Astrocyte of the hippocampus (primary cell): ENCODE results near the gene ACADL.
"Not testable (repeated sequence)": the region's sequence is repeated elsewhere in the genome, so short reads cannot be mapped to it uniquely, and the experiment has no call there.

Experiments
- DNase-seq: peaks from one replicate; pipeline ENCODE4 v3.0.0; 2011; ENCODE audit warnings: low read depth, low spot score

The ACADL gene

DNA sequence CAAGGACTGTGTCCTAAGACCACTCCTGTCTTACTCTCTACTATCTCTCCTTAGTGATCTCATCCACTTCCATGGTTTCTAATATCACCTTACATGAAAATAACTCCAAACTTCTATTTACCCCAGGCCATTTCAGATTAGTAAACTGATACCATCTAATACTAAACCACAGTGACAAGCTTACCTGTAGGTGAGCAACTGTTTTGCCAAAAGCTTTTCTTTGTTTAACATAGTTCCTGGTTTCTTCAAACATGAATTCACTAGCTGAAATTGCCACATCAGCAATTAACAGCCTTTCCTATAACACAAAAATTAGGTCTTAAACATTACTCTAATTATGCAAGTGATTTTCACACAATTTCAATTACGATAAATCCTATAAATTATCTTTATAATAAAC is 22.1 kb downstream of the ACADL start:
- no peak for DNase-seq

DNA sequence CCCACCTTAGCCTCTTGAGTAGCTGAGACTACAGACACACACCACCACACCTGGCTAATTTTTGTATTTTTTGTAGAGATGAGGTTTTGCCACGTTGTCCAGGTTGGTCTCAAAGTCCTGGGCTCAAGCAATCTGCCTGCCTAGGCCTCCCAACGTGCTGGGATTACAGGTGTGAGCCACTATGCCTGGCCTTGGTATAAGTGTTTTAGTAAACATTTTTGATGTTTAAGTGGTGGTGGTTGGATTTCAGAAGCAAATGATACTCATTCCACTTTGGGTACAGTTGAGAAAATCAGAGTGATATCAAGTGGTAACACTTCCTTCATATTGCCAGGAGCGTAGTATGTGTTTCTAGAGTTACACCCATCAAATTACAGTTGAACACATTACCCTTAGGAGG is 25.4 kb downstream of the ACADL start:
- no peak for DNase-seq

DNA sequence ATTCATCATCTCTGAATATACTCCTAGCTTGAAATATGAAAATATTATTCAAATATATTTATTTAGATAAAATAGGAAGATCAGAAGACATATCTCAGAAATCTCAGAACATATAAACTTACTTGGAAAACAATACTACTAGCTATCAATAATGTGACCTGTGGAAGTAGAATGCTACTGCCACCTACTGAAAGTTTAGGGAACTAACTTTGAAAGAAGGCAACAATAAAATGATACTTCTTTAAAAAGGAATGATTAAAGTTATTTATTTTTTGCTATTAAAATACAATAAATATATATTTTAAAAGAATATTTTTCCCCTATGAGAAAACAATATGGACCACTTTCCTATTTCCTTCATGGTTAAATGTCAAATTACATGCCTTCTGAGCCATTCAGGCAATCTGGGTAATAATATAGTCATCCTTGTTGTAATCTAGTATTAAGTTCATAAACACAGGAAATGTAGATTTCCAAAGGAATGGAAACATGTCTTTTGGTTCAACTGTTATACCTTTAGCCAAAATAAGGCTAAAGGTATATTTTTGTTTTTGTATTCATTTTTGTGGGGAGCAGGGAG is 26.0 kb downstream of the ACADL start:
- peak; percentile 48 for DNase-seq

DNA sequence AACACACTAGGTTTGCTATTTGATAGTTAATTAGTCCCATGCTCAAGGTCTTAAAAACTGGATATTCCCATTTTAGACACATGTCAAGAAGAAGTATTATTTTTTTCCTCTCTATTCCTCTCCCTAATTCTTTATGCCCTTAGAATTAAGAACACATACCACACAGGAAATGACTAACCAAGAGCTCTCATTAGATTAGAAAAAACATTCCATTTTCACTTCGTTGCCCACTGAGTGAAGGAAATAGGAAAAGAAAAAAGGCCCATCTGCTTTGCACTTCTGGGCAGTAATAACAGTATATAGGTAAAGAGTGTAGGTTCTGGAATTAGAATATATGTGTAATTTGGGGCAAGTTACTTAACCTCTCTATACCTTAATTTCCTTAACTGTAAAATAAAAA is 26.9 kb downstream of the ACADL start:
- peak; percentile 52 for DNase-seq

DNA sequence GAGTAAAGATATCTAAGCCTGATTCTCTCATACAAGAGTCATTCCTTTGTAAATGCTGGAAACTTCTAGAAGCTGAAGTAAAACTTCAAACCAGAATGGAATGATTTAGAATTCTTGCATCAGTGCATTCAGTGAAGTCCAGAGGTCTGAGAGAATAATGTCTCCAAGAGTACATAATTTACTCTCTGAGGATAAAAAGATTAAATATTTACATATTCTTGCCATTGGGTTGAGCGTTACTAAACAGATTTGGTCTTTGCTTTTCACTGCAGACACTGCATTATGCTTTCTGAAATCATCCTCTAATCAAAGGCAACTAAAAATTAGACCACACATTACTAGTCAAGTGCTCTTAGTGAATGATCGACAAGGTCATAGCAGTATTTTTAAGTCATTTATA is 27.5 kb downstream of the ACADL start:
- no peak for DNase-seq

DNA sequence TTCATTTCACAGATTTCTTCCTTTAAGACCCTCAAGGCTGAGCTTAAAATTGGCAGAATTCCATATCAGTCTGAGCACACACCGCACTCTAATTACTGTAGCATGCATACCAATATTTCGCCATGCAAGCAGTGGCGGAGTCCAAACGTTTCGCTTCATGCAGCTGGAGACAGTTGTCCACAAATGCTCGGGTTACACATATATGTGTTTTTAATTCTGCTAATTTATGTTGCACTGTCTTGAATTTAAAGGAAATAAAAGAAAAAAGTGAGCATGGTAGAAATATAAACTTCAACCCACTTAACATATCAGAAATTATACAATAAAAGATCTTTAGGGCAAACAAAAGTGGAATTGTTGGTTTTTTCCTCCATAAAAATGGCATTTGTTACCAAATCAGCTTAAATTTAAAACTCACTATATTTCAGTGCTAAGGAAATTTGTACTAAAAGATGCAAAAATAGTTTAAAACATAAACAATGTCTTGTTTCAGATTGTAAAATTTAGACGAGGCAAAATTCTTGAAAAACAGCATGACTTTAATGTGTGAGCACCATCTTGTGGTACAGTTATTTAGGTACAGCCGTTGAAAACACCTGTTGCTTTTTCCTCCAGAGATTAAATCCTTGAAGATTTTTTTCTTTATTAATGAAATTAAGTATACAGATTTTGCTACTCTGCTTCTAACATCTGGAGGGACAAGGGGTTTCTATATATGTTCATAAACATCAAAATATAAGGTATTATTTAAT is 30.0 kb downstream of the ACADL start:
- DNase-seq: peak; percentile 56

DNA sequence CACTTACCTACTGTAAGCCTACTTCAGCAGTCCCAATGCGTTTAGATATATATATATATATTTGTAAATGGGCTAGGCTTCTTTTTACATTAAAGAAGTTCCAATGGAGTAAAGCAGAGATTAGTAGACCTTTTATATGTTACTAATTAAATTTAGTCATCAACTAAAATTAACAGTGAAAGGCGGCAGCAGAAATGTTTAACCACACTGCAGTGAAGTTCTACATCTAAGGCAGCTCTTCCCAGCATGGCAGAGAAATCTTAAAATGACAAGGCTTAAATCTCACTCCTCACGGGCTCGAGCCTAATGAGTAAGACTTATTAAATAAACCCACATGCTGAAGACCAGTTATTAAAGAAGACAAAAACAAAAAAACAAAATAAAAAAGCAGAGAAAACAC is 34.9 kb downstream of the ACADL start:
- DNase-seq: no peak

DNA sequence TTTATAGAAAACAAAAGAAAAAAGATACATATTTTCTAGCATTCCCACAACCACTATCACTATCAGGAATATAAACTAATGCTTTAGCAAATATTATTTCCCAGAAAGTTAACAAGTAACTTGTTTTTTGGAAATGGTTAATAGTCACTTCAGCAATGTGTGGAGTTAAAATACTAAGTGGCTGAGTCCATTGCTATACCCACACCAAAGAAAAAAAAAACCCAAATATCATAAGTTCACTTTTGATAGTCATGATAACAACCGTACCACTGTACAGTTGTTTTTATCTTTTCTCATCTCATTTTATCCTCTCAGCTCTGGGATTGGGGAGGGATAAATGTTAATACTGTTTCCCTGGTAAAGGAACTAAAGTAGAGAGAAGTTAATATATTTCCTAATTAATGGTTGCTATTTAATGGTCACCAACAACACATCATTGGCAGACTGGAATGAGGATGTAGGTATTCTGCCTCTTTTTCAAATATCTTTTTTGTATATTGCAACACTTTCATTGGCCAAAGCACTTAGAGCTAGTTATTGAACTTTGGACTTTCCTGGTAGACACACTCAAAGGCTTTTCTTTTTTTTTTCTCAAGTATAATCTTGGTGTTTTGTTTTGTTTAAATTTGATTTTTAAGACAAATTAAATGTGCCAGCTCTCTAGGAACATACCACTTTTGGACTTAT is 35.7 kb downstream of the ACADL start:
- DNase-seq: no peak

DNA sequence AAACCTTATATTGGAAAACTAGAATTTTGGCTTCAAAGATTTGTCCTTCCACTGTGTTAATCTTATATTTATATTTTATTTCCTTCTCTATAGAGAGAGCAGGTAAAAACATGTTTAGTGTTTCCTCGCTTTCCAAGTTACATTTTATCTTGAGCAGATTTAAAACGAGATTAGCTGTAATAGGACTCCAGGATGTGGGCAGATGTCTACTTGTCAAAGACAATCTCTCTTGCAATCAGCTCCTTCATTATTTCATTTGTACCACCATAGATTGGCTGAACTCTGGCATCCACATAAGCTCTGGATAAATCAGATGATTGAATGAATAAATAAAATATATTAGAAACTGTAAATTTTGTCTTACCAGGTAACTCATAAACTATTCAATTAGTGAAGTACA is 36.5 kb downstream of the ACADL start:
- DNase-seq: no peak

DNA sequence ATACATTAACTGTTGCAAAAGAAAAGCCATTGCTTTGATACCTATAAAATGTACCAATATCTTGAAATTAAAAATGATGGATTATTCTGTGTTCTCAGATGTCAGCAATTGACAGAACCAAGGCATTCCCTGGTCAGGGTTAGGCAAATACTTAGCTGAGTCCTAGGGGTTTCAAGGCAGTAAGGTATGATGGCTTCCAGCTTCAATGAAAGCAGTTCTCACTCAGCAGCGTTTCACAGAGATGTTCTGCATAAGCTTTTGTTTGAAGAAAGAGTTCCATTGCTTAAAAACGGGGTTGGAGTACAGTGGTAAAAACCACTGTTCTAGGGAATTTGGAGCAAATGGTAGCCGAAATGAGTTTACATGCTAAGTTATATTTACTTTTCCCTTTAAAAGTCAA is 37.1 kb downstream of the ACADL start:
- DNase-seq: no peak

DNA sequence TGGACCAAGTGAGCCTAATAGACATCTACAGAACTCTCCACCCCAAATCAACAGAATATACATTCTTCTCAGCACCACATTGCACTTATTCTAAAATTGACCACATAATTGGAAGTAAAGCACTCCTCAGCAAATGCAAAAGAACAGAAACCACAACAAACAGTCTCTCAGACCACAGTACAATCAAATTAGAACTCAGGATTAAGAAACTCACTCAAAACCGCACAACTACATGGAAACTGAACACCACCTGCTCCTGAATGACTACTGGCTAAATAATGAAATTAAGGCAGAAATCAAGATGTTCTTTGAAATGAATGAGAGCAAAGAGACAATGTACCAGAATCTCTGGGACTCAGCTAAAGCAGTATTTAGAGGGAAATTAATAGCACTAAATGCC is 41.3 kb downstream of the ACADL start:
- DNase-seq: not testable (repeated sequence)

DNA sequence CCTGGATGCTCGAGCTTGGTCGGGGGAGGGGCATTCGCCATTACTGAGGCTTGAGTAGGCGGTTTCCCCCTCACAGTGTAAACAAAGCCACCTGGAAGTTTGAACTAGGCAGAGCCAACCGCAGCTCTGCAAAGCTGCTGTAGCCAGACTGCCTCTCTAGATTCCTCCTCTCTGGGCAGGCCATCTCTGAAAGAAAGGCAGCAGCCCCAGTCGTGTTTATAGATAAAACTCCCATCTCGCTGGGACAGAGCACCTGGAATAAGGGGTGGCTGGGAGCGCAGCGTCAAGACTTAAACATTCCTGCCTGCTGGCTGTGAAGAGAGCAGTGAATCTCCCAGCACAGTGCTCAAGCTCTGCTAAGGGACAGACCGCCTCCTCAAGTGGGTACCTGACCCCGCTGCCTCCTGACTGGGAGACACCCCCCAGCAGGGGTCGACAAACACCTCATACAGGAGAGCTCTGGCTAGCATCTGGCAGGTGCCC is 43.6 kb downstream of the ACADL start:
- DNase-seq: not testable (repeated sequence)

DNA sequence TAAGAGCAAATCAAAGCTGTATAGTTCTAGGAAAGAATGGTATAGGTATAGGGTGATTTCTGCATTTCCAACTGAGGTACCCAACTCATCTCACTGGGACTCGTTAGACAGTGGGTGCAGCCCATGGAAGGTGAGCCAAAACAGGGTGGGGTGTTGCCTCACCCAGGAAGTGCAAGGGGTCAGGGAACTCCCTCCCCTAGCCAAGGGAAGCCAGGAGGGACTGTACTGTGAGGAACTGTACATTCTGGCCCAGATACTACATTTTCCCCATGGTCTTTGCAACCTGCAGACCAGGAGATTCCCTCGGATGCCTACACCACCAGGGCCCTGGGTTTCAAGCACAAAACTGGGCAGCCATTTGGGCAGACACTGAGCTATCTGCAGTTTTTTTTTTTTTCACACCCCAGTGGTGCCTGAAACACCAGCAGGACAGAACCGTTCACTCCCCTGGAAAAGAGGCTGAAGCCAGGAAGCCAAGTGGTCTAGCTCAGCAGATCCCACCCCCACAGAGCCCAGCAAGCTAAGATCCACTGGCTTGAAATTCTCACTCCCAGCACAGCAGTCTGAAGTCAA is 44.1 kb downstream of the ACADL start:
- not testable (repeated sequence) for DNase-seq

DNA sequence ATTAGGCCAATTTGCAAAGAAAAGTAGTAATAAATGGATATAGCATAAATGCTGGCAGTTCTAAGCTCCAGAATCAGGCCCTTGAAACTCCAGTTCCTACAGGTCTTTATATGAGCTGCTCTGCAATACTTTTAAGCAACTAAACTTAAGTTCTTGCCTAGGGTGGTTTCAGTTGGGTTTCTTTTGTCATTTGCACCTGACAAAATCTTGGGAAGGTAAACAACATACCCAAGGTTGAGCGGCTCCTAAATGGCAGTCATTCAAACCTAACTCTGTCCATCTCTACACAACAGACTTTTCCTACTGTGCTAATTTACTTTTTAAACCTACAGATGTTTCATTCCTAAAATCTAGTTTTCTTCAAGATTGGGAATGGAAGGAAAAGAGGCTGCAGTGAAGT is 44.8 kb downstream of the ACADL start:
- no peak for DNase-seq

DNA sequence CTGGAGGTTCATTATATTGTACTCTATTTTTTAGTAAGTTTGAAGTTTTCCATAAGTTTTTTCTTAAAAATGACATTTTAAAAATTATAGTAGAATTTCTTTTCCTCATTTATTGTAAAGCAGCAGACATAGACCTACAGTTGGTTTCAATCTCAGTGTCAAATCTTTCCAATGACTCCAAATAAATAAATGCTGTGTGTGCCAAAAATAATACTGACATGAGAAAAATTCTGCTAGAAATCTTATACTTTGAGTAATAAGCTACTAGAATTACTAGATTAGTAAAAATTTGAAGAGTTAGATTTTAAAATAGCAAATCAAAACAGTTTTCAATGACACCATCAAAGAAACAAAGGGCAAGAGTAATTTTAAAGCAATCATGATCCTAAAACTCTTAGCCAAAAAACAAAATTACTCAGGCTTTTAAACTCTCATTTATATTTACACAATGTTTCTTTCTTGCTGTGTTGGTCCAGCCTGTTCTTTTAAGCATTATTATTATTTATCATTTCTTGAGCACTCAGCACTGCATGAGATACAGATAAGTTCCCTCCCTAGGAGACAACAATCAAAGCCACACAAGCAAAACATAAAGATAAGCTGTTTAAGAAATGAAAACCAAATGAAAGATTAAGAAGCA is 45.8 kb downstream of the ACADL start:
- no peak for DNase-seq

DNA sequence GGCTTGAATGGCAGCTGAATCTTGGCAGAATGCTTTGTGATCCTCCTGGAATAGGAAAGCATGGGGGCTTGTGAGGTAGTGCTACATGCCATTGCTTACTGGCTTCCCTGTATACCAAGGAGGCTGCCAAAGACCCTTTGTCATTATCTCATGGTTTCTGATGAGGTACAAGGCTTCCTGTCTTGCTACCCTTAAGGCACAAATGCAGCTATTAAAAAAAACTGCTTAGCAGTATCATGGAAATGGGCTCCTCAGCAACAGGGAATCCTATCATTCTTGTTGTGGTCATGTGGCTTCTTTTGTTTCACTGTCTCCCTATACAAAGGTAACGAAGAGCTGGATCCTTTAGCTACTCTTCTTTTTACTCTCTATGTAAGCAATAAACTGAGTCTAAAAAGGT is 47.5 kb downstream of the ACADL start:
- no peak for DNase-seq

DNA sequence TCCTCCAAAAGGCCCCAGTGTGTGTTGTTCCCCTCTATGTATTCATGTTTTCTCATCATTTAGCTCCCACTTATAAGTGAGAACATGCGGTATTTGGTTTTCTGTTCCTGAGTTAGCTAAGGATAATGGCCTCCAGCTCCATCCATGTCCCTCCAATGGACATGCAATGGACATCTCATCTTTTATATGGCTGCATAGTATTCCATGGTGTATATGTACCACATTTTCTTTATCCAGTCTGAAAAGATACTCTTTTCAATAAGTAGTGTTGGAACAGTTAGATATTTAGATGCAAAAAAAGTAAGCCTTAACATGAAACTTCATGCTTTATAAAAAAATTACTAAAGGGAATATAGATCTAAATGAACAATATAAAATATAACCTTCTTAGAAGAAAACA is 48.1 kb downstream of the ACADL start:
- DNase-seq: not testable (repeated sequence)

DNA sequence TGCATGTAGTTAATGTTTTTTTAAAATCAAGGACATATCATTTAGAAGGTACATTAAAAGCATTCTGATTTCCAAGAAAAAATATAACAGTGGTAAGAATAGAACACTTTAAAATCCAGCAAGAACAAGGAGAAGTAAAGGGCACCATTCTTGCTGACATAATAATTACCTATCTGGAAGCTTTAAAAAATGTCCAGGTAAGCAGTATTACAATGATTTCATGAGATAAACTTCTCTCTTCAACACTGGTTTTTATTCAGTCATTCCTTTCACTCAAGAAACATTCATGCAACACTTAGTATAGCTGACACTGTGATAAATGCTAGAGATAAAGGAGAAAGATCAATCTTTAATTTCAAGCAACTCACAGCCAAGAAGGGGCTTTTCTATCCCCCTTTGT is 51.2 kb downstream of the ACADL start:
- DNase-seq: no peak

DNA sequence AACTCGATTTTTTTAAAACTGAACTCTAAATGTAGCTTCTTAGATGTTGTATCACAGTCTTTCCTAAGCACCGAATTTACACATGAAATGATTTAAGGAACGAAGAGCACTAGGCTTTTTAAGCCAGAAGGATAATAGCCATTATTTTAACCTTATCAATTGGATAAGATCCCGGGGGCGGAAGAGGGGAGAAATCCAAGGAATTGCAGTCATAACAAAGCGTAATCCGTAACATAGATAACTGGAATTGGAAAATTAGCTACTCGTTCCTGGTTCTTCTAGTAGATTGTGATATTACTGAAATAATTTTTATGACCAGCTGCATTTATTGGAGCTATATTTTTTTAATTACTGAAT is 53.0 kb downstream of the ACADL start:
- DNase-seq: no peak

DNA sequence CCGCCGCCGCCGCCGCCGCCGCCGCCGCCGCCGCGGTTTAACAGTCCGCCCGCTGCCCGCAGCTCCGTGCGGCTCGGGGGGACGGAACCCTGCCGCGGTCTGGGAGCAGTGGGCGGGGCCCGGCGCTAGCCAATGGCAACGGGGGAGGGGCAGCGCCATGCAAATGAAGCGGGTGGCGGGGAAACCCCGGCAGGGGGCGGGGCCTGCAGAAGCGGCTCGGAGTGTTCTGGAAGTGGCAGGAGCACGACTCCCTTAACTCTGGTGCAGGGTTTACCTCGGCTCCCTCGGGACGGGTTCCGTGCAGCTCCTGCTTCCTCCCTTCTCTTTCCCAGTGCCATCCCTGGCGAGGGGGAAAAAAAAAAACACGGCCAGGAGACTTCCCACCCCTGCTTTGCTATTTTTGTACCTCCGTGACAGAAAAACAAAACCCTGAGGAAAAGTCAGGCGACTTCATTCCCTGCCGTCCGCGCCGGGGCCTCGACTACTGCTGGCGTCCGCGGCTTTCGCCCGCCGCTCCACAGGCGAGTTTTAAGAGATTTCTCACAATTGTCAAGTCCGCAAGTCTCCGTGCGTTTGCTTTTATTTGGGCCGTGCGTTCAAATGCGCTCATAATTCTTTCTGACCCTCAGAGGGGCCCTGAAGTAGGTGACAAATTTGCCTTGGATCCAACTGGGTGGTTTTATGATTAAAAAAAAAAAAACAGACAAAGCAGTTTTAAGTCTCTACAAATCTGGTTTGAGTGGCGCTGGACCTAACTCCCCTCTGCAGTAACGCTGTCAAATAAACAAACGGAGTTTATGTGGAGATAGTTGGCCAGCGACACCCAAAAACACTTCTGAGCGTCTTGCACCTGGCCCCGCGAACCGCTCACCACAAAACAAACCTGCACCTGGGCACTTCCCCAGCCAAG is 53.7 kb downstream of the ACADL start, which contains the start of gene KANSL1L:
KANSL1L (minus strand) TSS at position 101 of the 910 bp plus-strand sequence. CDS start 16,827 bp downstream, outside the sequence.
- DNase-seq: peak; percentile 99
